Raji (cell line): ENCODE measurements around the gene FBXW4.

Experiments used
- POLR2A ChIP-seq: IDR thresholded peaks from 2 replicates; pipeline ENCODE4 v1.6.1; 2011; ENCODE audit warnings: low read depth, low read length, control low read depth; ENCODE audit not compliant: insufficient read depth

FBXW4 gene

GRCh38 chr10:101575091-101575490 lies 119.9 kb downstream of the FBXW4 start:
- TF ChIP-seq POLR2A, result no peak

- TF ChIP-seq POLR2A, result no peak
These were observed 120.9 kb downstream of the FBXW4 start for GRCh38 chr10:101573885-101574753.

- TF ChIP-seq POLR2A, result no peak
These were observed 122.2 kb downstream of the FBXW4 start for GRCh38 chr10:101572785-101573184.

GRCh38 chr10:101572126-101572525 lies 122.8 kb downstream of the FBXW4 start:
- TF ChIP-seq POLR2A, result no peak

- no peak for TF ChIP-seq POLR2A
These were observed 123.6 kb downstream of the FBXW4 start for GRCh38 chr10:101571271-101571925.

GRCh38 chr10:101570428-101571270 lies 124.3 kb downstream of the FBXW4 start:
- no peak for TF ChIP-seq POLR2A

GRCh38 chr10:101569622-101570427 lies 125.1 kb downstream of the FBXW4 start:
- no peak for TF ChIP-seq POLR2A

GRCh38 chr10:101569323-101569621 lies 125.7 kb downstream of the FBXW4 start:
- TF ChIP-seq POLR2A, result no peak

- TF ChIP-seq POLR2A, result no peak
These were observed 126.8 kb downstream of the FBXW4 start for GRCh38 chr10:101568054-101568745.

- no peak for TF ChIP-seq POLR2A
These were observed 127.6 kb downstream of the FBXW4 start for GRCh38 chr10:101567165-101568006.

GRCh38 chr10:101566333-101567164 lies 128.4 kb downstream of the FBXW4 start:
- no peak for TF ChIP-seq POLR2A

- no peak for TF ChIP-seq POLR2A
These were observed 129.0 kb downstream of the FBXW4 start for GRCh38 chr10:101565936-101566332.

GRCh38 chr10:101565370-101565900 lies 129.5 kb downstream of the FBXW4 start:
- TF ChIP-seq POLR2A, result no peak
